DMS114 treated with DMSO at 0.1 percent for 48 hours (cell line): Measurements from ENCODE around the gene IL5RA.

Source experiments
- DNase-seq: peaks from one replicate; lab custom pipeline; 2025; ENCODE audit not compliant: unreplicated experiment; lab: John Stamatoyannopoulos, UW

IL5RA gene

GRCh38 chr3:3110299-3110630 is at the start of gene IL5RA:
Gene IL5RA (minus strand): TSS chr3:3110374. CDS start chr3:3104984, 5,390 bp downstream.
- no peak for DNase-seq

GRCh38 chr3:3157484-3157883 is 47.3 kb upstream of the IL5RA start:
- no peak for DNase-seq

DNA sequence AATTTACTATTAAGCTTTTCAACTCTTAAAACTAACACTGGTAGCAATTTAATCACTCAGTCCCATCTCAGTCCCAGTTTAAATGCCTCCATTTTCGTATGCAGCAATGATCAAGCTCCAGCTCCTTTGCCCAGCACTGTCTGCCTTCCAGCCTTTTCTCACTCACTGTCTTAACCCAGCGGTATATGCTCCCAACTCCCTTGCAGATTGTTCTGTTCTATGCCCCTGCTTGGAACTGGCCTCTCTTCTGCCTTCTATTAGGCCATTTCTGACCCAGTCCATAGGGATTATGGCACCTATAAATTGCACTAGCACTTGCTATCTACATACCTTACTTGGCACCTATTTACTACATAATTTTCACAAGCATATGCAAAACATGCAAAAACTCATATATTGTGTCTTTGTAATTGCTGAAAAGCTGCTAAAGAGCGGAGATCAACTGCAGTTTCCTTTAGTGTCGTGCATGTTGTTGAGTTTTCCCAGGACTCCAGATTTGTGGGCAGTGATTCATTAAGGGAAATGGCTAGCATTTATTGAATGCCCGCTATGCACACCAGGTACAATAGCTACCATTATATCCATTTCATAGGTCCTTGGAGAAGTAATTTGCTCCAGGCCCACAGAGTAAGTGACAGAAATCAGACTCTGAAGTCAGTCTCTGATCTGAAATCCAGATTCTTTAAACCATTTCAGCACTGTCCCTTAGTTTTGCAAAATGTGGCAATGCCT is 44.9 kb upstream of the IL5RA start:
- no peak for DNase-seq

DNA sequence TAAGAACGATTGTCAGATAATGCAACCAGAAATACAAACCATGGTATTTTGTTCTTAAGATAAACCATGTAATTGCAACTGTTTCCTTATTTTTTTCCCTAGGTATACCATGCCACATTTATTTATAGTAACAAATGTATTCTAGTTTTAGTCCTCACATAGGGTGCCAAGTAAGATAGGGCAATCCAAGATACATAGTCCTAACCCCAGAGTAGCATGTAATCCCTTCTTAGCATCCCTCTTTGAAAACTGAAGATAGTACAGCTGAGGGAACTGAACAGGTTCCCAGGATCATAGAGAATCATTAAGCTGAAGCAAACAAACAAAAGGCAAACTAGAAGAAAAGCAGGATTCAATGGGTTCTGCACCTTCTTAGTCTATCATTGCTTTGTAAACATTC is 41.3 kb upstream of the IL5RA start:
- no peak for DNase-seq

DNA sequence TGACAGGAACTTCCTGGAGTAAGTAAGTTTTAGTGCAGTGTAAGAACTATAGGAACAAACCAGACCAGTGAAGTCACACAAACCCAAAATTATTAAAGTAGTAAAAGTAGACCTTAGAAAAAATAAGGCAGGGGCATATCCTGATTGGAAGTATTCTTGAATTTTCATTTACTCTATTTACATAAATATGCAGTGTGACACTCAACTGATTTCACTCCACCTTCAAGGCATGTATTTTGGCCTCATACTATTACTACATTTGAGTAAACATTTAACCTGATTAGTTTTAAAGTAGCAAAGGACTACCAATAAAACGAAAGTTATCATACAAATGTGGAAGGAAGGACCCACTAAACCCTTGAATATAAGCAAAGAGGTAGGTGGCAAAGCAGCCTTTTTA is 39.4 kb upstream of the IL5RA start:
- no peak for DNase-seq

DNA sequence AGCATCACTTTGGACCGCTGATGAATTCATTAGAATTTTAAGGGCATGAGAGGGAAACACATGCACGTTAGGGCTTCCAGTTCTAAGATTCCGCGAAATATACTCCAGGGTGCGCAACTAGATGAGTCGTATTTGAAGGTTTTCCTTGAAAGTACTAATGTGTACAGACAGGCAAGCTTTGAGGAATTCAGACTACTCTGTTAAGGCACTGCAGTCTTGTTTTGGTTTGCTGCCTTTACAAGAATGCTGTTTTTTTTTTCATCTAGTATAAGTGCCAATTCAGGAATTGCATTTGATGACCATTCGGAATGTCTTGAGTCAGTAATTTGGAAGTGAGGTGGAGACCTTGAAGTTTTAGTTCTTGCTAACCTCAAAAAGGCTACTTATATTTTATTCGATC is 35.7 kb upstream of the IL5RA start:
- no peak for DNase-seq

GRCh38 chr3:3141939-3142338 is 31.8 kb upstream of the IL5RA start:
- DNase-seq = no peak

DNA sequence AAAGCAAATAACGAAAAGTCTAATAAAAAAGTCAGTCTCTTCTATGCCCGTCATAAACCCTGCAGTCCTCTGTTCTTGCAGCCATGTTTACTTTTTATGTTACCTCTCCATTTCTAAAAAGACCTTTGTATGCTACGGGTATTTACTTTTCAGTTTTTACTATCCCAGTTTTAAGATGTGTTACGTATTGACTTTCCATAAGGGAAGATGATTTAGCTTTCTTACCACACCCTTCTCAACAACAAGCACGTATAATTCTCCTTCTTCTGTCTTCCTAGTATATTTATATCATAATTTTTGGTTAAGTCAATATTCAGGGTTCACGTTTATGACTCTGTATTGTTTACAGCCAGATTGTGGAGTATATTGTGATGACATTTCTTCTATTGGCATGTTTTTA is 27.4 kb upstream of the IL5RA start:
- DNase-seq = no peak

- no peak for DNase-seq
Measured at GRCh38 chr3:3134750-3135448, 24.7 kb upstream of the IL5RA start.

DNA sequence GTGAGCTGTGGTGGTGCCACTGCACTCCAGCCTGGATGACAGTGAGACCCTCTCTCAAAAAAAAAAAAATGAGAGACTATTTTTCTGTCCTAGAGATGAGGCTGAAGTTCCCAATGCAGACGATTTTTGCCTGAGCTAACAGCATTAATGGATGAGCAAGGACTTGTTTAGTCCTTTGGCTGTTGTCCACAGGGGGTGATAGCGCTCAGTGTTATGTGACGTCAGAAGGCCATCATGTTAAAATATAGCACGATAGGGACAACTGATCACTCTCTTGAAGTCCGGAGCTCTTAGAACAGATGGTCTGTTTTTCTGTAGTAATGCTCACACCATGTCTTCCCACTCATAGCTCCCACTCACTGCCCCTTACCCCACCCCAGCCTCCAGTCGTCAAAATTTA is 23.3 kb upstream of the IL5RA start:
- DNase-seq = no peak

DNA sequence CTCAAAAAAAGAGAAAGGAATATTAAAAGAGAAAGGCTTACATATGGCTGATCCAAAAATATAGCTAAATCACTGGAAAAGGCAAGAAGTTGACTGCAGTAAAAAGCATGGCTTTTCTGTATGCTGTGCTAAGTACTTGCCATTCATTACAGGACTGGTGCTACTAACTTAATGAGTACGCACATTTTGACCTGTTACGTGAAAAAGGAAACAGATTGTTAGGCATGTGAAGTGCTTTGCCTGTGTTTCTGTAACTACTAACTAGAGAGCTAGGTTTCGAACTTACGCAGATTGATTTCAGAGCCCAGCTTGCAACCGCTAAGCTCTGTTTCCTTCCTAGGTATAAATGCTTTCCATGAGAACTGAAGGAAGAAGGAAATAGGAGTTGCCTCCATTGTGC is 19.4 kb upstream of the IL5RA start:
- no peak for DNase-seq

- DNase-seq = no peak
Measured at GRCh38 chr3:3127432-3128010, 17.3 kb upstream of the IL5RA start.

- DNase-seq = peak; percentile 73
Measured at GRCh38 chr3:3126477-3127431, 16.6 kb upstream of the IL5RA start, which contains the start of gene TRNT1. Gene TRNT1 (plus strand): TSS chr3:3126940. CDS start chr3:3129041, 2,101 bp downstream.

GRCh38 chr3:3125977-3126376 is 15.8 kb upstream of the IL5RA start:
- DNase-seq = no peak

GRCh38 chr3:3119393-3119851 is 9.2 kb upstream of the IL5RA start:
- no peak for DNase-seq

DNA sequence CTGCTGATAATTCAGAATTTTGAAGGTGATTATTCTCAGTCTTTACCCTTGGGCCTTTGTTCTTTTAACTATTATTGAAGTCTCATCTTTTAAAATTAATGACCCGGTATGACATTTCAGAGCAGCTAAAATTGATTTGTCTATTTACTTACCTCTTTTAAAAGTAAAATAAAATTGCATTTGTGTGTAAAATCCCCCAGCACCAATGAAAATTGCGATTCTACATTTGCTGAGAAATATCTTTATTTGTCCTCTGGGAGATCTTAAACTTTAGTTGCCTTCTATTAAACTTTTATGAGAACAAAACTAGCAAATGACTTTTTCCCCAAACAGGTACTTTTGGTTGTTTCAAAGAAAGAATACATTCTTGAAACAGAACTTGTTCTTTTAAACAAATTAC is 7.5 kb upstream of the IL5RA start:
- no peak for DNase-seq

DNA sequence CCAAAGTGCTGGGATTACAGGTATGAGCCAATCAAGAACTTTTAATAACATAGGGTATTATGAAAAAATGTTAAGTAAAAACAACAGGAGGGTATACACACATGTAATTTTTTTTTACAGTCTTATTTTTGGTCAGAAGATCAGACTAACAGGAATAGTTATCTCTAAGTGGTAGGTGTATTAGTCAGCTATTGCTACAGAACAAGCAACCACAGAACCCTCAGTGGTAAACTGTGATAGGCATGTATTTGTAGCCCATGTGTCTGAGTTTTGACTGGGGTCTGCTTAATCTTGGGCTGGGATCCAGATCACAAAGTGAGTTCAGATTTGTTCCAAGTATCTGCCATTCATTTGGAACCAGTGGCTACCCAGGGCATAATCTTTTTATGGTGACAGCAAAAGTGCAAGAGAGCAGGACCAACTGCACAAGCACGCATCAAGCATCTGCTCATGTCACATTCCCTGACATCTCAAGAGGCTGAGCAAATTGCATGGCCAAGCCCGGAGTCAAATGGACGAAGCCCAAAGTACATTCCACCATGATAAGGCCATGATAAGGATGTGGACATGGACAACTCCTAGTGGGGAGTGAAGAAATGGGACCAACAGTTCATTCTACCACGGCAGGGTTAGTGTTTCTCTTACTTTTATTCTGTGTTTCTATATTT is 3.0 kb upstream of the IL5RA start:
- DNase-seq = no peak

DNA sequence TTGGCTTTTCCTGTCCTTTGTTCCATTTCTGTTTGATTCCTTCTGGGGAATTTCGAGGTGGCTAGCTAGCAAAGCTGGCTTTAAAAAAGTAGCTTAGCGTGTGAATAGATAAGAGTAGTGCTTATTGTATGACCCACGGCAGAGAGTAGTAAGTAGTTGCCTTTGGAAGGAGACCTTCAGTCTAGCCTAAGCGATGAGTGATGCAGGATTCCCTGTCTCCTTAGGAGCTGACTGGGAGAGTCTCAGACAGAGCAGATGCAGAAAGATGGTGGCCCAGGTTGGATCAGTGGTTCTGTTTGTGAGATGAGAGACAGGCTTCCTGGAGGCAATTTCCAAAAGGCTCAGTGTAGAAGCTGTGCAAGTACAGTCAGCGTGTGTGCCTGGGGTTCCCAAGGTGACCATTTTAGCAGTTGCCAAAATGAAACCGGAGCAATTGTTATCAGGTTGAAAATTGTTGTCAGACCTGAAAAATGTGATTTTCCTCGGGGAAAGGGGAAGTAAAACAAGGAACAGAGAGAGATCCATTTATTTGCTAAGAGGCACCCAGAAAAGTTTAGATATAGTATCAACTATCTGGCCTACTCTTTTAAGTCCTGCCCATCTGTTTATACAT is 681 bp upstream of the IL5RA start:
- DNase-seq = no peak

- no peak for DNase-seq
Measured at GRCh38 chr3:3109407-3110298, 521 bp downstream of the IL5RA start.
